SK-N-SH treated with all-trans-retinoic acid at 6 μM for 48 hours (cell line): ENCODE results near the gene S100A11.

Experiments used
- ARNTL ChIP-seq: fragments of 450-650 bp; formaldehyde crosslinking; IDR thresholded peaks from 2 replicates; pipeline ENCODE4 v1.5.0; 2020; ENCODE audit warnings: low read depth, mild to moderate bottlenecking, moderate library complexity, borderline replicate concordance
- CSDC2 ChIP-seq: fragments of 250-450 bp; sonication (Bioruptor Pico); IDR thresholded peaks from 2 replicates; pipeline ENCODE4 v1.5.0; 2020; ENCODE audit warnings: mild to moderate bottlenecking, moderate library complexity
- GLIS3 ChIP-seq: fragments of 250-450 bp; sonication (Bioruptor Pico); IDR thresholded peaks from 2 replicates; pipeline ENCODE4 v1.5.0; 2020; ENCODE audit warnings: mild to moderate bottlenecking, moderate library complexity
- RARB ChIP-seq: fragments of 250-450 bp; sonication (Bioruptor Pico); IDR thresholded peaks from 2 replicates; pipeline ENCODE4 v1.8.0; 2021; ENCODE audit warnings: mild to moderate bottlenecking, moderate library complexity
- SNAI2 ChIP-seq: fragments of 250-450 bp; sonication (Bioruptor Pico); IDR thresholded peaks from 2 replicates; pipeline ENCODE4 v1.5.0; 2020; ENCODE audit warnings: mild to moderate bottlenecking, moderate library complexity
- TCF4 ChIP-seq: fragments of 250-450 bp; sonication (Bioruptor Pico); IDR thresholded peaks from 2 replicates; pipeline ENCODE4 v1.8.0; 2021; ENCODE audit warnings: mild to moderate bottlenecking, moderate library complexity, borderline replicate concordance
- TOX ChIP-seq: fragments of 250-450 bp; sonication (Bioruptor Pico); IDR thresholded peaks from 2 replicates; pipeline ENCODE4 v1.8.0; 2021; ENCODE audit warnings: mild to moderate bottlenecking, moderate library complexity, borderline replicate concordance
- ZC3H10 ChIP-seq: fragments of 250-450 bp; sonication (Bioruptor Pico); IDR thresholded peaks from 2 replicates; pipeline ENCODE4 v1.5.1; 2021; ENCODE audit warnings: mild to moderate bottlenecking, moderate library complexity
- ZFP30 ChIP-seq: fragments of 450-650 bp; formaldehyde crosslinking; IDR thresholded peaks from 2 replicates; pipeline ENCODE4 v1.5.0; 2022; ENCODE audit warnings: mild to moderate bottlenecking, moderate library complexity
- ZNF8 ChIP-seq: fragments of 450-650 bp; formaldehyde crosslinking; IDR thresholded peaks from 2 replicates; pipeline ENCODE4 v1.5.0; 2020; ENCODE audit warnings: mild to moderate bottlenecking, moderate library complexity
- TF ChIP-seq, protein P1 (sequence below): fragments of 250-450 bp; sonication (Bioruptor Pico); IDR thresholded peaks from 2 replicates; pipeline ENCODE4 v1.5.0; 2020; ENCODE audit warnings: mild to moderate bottlenecking, moderate library complexity
- TF ChIP-seq, protein P2 (sequence below): fragments of 250-450 bp; sonication (Bioruptor Pico); IDR thresholded peaks from 2 replicates; pipeline ENCODE4 v1.8.0; 2020; ENCODE audit warnings: mild to moderate bottlenecking, moderate library complexity, borderline replicate concordance
- TF ChIP-seq, protein P3 (sequence below): fragments of 250-450 bp; sonication (Bioruptor Pico); IDR thresholded peaks from 2 replicates; pipeline ENCODE4 v1.5.1; 2021; ENCODE audit warnings: mild to moderate bottlenecking, moderate library complexity

DNA sequence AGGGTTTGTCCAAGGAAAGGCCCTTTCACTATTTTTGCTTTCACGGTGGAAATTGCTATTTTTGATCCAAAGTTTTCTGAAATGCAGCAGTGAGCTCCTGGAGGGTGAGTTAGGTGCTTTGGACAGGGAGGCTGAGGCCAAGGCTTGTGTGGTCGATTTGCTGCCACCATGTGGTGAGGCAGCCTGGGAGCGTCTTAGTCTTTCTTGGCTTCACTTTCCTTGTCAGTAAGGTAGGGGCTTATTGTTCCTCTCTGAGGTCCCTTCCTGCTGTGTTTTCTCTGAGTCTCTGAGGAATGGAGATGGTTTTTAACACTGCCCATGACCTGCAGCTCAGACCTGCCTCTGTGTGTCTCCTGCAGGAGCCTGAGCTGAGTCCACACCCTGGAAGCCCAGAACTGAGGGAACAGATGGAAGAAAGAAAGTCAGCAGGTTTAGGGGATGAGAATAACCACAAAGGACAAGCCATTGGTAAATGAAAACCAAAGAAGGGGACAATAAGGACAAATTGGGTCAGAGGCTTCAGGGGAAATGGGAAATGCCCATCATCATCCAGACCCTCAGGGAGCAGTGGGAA is 23.1 kb downstream of the S100A11 start:
- TF ChIP-seq ZFP30 (CRISPR knock-in tag) (no peak), SNAI2 (CRISPR knock-in tag) (no peak), GLIS3 (CRISPR knock-in tag) (no peak), RARB (CRISPR knock-in tag) (no peak), ZC3H10 (CRISPR knock-in tag) (no peak), CSDC2 (CRISPR knock-in tag) (no peak), ARNTL (CRISPR knock-in tag) (no peak), ZNF8 (CRISPR knock-in tag) (no peak), TOX (CRISPR knock-in tag) (no peak), TCF4 (no peak)
- TF ChIP-seq, protein P1, sequence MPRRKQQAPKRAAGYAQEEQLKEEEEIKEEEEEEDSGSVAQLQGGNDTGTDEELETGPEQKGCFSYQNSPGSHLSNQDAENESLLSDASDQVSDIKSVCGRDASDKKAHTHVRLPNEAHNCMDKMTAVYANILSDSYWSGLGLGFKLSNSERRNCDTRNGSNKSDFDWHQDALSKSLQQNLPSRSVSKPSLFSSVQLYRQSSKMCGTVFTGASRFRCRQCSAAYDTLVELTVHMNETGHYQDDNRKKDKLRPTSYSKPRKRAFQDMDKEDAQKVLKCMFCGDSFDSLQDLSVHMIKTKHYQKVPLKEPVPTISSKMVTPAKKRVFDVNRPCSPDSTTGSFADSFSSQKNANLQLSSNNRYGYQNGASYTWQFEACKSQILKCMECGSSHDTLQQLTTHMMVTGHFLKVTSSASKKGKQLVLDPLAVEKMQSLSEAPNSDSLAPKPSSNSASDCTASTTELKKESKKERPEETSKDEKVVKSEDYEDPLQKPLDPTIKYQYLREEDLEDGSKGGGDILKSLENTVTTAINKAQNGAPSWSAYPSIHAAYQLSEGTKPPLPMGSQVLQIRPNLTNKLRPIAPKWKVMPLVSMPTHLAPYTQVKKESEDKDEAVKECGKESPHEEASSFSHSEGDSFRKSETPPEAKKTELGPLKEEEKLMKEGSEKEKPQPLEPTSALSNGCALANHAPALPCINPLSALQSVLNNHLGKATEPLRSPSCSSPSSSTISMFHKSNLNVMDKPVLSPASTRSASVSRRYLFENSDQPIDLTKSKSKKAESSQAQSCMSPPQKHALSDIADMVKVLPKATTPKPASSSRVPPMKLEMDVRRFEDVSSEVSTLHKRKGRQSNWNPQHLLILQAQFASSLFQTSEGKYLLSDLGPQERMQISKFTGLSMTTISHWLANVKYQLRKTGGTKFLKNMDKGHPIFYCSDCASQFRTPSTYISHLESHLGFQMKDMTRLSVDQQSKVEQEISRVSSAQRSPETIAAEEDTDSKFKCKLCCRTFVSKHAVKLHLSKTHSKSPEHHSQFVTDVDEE (CRISPR knock-in tag), result no peak
- TF ChIP-seq, protein P2, sequence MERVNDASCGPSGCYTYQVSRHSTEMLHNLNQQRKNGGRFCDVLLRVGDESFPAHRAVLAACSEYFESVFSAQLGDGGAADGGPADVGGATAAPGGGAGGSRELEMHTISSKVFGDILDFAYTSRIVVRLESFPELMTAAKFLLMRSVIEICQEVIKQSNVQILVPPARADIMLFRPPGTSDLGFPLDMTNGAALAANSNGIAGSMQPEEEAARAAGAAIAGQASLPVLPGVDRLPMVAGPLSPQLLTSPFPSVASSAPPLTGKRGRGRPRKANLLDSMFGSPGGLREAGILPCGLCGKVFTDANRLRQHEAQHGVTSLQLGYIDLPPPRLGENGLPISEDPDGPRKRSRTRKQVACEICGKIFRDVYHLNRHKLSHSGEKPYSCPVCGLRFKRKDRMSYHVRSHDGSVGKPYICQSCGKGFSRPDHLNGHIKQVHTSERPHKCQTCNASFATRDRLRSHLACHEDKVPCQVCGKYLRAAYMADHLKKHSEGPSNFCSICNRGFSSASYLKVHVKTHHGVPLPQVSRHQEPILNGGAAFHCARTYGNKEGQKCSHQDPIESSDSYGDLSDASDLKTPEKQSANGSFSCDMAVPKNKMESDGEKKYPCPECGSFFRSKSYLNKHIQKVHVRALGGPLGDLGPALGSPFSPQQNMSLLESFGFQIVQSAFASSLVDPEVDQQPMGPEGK (CRISPR knock-in tag), result no peak
- TF ChIP-seq, protein P3, sequence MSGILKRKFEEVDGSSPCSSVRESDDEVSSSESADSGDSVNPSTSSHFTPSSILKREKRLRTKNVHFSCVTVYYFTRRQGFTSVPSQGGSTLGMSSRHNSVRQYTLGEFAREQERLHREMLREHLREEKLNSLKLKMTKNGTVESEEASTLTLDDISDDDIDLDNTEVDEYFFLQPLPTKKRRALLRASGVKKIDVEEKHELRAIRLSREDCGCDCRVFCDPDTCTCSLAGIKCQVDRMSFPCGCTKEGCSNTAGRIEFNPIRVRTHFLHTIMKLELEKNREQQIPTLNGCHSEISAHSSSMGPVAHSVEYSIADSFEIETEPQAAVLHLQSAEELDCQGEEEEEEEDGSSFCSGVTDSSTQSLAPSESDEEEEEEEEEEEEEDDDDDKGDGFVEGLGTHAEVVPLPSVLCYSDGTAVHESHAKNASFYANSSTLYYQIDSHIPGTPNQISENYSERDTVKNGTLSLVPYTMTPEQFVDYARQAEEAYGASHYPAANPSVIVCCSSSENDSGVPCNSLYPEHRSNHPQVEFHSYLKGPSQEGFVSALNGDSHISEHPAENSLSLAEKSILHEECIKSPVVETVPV (CRISPR knock-in tag), result no peak
